ENCODE measurements around the gene OR4E1.
"Not testable (repeated sequence)": the region's sequence is repeated elsewhere in the genome, so short reads cannot be mapped to it uniquely, and the experiment has no call there.

The OR4E1 gene

DNA sequence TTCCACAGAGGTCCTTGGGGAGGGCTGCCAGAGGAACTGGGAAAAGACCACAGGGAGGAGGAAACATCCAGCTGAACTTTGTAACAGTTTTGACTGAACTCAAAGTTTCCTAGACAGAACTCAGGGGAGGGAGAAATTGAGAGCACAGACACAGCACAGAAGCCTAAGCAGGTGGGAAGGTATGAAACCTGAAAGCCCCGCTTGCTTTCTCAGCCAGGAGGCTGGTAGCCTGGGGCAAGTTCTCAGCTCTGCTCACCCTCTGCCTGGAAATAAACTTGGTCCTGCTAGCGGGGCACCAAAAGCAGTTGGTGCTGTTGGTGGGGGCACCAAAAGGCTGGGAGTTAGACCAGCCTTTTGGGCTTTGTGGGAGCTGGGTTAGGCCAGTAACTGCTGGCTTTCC lies 25.9 kb upstream of the OR4E1 start:
- Histone ChIP-seq H3K27ac (replicated peaks) (no peak overlapping the region), H3K27me3 (ENCODE audit: insufficient read depth, poor library complexity, severe bottlenecking) (peaks cover 3% of the 10 kb centered on the region), H3K4me3 (replicated peaks; ENCODE audit: insufficient read depth, low read length) (no peak overlapping the region)
- DNase-seq (ENCODE audit: low read depth in 1 of 2, low spot score in 1 of 2), result no peak
- TF ChIP-seq GABPA (IDR thresholded peaks at IDR 0.05; ENCODE audit: low read depth) (no peak), SPI1 (IDR thresholded peaks at IDR 0.05; ENCODE audit: borderline replicate concordance, low read depth) (no peak), CTCF (IDR thresholded peaks at IDR 0.05; ENCODE audit: insufficient read depth, low read length) (no peak), POLR2AphosphoS5 (IDR thresholded peaks at IDR 0.05; ENCODE audit: low read depth) (no peak)
- TF ChIP-seq, protein P1, sequence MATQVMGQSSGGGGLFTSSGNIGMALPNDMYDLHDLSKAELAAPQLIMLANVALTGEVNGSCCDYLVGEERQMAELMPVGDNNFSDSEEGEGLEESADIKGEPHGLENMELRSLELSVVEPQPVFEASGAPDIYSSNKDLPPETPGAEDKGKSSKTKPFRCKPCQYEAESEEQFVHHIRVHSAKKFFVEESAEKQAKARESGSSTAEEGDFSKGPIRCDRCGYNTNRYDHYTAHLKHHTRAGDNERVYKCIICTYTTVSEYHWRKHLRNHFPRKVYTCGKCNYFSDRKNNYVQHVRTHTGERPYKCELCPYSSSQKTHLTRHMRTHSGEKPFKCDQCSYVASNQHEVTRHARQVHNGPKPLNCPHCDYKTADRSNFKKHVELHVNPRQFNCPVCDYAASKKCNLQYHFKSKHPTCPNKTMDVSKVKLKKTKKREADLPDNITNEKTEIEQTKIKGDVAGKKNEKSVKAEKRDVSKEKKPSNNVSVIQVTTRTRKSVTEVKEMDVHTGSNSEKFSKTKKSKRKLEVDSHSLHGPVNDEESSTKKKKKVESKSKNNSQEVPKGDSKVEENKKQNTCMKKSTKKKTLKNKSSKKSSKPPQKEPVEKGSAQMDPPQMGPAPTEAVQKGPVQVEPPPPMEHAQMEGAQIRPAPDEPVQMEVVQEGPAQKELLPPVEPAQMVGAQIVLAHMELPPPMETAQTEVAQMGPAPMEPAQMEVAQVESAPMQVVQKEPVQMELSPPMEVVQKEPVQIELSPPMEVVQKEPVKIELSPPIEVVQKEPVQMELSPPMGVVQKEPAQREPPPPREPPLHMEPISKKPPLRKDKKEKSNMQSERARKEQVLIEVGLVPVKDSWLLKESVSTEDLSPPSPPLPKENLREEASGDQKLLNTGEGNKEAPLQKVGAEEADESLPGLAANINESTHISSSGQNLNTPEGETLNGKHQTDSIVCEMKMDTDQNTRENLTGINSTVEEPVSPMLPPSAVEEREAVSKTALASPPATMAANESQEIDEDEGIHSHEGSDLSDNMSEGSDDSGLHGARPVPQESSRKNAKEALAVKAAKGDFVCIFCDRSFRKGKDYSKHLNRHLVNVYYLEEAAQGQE (IDR thresholded peaks at IDR 0.05; ENCODE audit: insufficient replicate concordance, low read depth), result no peak

DNA sequence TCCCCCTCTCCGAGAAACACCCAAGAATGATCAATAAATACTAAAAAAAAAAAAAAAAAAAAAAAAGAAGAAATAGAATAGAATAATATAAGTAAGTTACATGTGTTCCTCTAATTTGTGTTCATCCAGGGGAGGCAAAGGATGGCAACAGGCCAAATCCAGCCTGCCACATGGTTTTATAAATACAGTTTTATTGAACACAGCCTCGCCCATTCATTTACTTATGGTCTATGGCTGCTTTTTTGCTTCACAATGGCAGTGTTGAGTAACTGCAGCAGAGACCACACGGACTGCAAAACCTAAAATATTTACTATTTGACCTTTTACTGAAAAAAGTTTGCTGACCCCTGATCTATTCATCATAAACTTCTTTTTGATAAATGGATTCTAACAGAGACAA lies 24.9 kb upstream of the OR4E1 start:
- DNase-seq (ENCODE audit: low read depth in 1 of 2, low spot score in 1 of 2); H3K27me3 ChIP-seq (ENCODE audit: insufficient read depth, poor library complexity, severe bottlenecking); H3K4me3 ChIP-seq (replicated peaks; ENCODE audit: insufficient read depth, low read length); H3K27ac ChIP-seq (replicated peaks): not testable (repeated sequence)

DNA sequence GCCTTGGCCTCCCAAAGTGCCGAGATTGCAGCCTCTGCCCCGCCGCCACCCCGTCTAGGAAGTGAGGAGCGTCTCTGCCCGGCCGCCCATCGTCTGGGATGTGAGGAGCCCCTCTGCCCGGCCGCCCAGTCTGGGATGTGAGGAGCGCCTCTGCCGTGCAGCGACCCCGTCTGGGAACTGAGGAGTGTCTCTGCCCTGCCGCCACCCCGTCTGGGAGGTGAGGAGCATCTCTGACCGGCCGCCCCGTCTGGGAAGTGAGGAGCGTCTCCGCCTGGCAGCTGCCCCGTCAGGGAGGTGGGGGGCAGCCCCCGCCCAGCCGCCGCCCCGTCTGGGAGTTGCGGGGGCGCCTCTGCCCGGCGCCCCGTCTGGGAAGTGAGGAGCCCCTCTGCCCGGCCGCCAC lies 24.0 kb upstream of the OR4E1 start:
- not testable (repeated sequence) for H3K4me3 ChIP-seq (replicated peaks; ENCODE audit: insufficient read depth, low read length); DNase-seq (ENCODE audit: low read depth in 1 of 2, low spot score in 1 of 2); H3K27ac ChIP-seq (replicated peaks); H3K27me3 ChIP-seq (ENCODE audit: insufficient read depth, poor library complexity, severe bottlenecking)

- no peaks in the 10 kb centered on the region for H3K27me3 ChIP-seq (ENCODE audit: insufficient read depth, poor library complexity, severe bottlenecking)
- no peak overlapping the region for H3K4me3 ChIP-seq (replicated peaks; ENCODE audit: insufficient read depth, low read length)
- H3K27ac ChIP-seq (replicated peaks), result no peak overlapping the region
- DNase-seq (ENCODE audit: low read depth in 1 of 2, low spot score in 1 of 2), result no peak
- TF ChIP-seq, protein P1 (IDR thresholded peaks at IDR 0.05; ENCODE audit: insufficient replicate concordance, low read depth), result no peak
- TF ChIP-seq GABPA (IDR thresholded peaks at IDR 0.05; ENCODE audit: low read depth), result no peak
- TF ChIP-seq CTCF (IDR thresholded peaks at IDR 0.05; ENCODE audit: insufficient read depth, low read length), result no peak
- no peak for TF ChIP-seq POLR2AphosphoS5 (IDR thresholded peaks at IDR 0.05; ENCODE audit: low read depth)
- TF ChIP-seq SPI1 (IDR thresholded peaks at IDR 0.05; ENCODE audit: borderline replicate concordance, low read depth), result no peak
These were observed 20.8 kb upstream of the OR4E1 start for GRCh38 chr14:21694425-21694824.

GRCh38 chr14:21686468-21686867 lies 12.8 kb upstream of the OR4E1 start:
- TF ChIP-seq GABPA (IDR thresholded peaks at IDR 0.05; ENCODE audit: low read depth), result no peak
- TF ChIP-seq, protein P1 (IDR thresholded peaks at IDR 0.05; ENCODE audit: insufficient replicate concordance, low read depth), result no peak
- Histone ChIP-seq H3K4me3 (replicated peaks; ENCODE audit: insufficient read depth, low read length) (no peak overlapping the region), H3K27me3 (ENCODE audit: insufficient read depth, poor library complexity, severe bottlenecking) (peaks cover 4% of the 10 kb centered on the region), H3K27ac (replicated peaks) (no peak overlapping the region)
- no peak for DNase-seq (ENCODE audit: low read depth in 1 of 2, low spot score in 1 of 2)

Measured in HL-60 (cell line).